A549 (cell line): ENCODE data around the gene APOA1. TPM values are rescaled to one million over a fixed set of nuclear protein-coding genes. Genes with fewer than 3 reads are reported as not detected.

Experiments
- ATAC-seq, 2 experiments: fragments of 200-7000 bp in 1 of 2; fragments of >200 bp in 1 of 2; cut with Nextera tagmentation in 1 of 2; cut with Tn5 transposase in 1 of 2; 3 replicates each; pipeline versions ENCODE4 v1.8.0 to v1.9.1; 2018 to 2020; ENCODE audit warnings: mild to moderate bottlenecking in 1 of 2, moderate library complexity in 1 of 2
- CTCF ChIA-PET: fragments of 300-600 bp; sonication (Branson Sonifier 250); formaldehyde crosslinking; extraction: SDS; loops from one replicate; lab custom pipeline; 2021; ENCODE audit warnings: antibody characterized with exemption, inconsistent platforms; lab: Yijun Ruan, JAX
- POLR2A ChIA-PET: fragments of 350-600 bp; formaldehyde crosslinking; extraction: SDS; loops from one replicate; lab custom pipeline; 2021; ENCODE audit warnings: antibody characterized with exemption, inconsistent platforms; lab: Yijun Ruan, JAX
- DNase-seq, 2 experiments: peaks; one replicate each; pipeline versions ENCODE4 v3.0.0 to v3.0.0-alpha.2; 2011 to 2016; ENCODE audit warnings: low read depth in 1 of 2, low spot score in 1 of 2
- FAIRE-seq: peaks from 2 replicates; lab custom pipeline; 2011; peaks lifted over from hg19 to GRCh38; lab: Jason Lieb, UNC
- H3K27ac ChIP-seq, 2 experiments: fragments of >200 bp; sonication (Bioruptor Twin); formaldehyde crosslinking; 3 replicates each; pipeline ENCODE4 v1.5.1; 2016 to 2017
- H3K4me1 ChIP-seq: fragments of >200 bp; sonication (Bioruptor Twin); formaldehyde crosslinking; 3 replicates; pipeline ENCODE4 v1.6.1; 2016
- H3K4me2 ChIP-seq: fragments of >200 bp; sonication (Bioruptor Twin); formaldehyde crosslinking; 3 replicates; pipeline ENCODE4 v1.6.1; 2016
- H3K4me3 ChIP-seq: fragments of >200 bp; sonication (Bioruptor Twin); formaldehyde crosslinking; 3 replicates; pipeline ENCODE4 v1.5.1; 2016
- H3K9me3 ChIP-seq: fragments of >200 bp; sonication (Bioruptor Twin); formaldehyde crosslinking; 3 replicates; pipeline ENCODE4 v1.6.1; 2016
- CBX2 ChIP-seq: fragments of 200-600 bp; sonication (generic); IDR thresholded peaks from 2 replicates; pipeline ENCODE4 v1.6.1; 2016; ENCODE audit warnings: low read depth, mild to moderate bottlenecking, borderline replicate concordance
- CHD4 ChIP-seq: fragments of 200-600 bp; sonication (generic); IDR thresholded peaks from 2 replicates; pipeline ENCODE4 v1.6.1; 2016; ENCODE audit warnings: antibody characterized with exemption, mild to moderate bottlenecking, borderline replicate concordance
- EP300 ChIP-seq, 2 experiments: fragments of >200 bp; sonication (Bioruptor Twin); formaldehyde crosslinking; IDR thresholded peaks; 2 replicates in 1 of 2; 3 replicates in 1 of 2; pipeline ENCODE4 v1.6.1; 2016 to 2017
- ESRRA ChIP-seq: fragments of 150-350 bp; IDR thresholded peaks from 2 replicates; pipeline ENCODE4 v1.6.1; 2014; ENCODE audit warnings: mild to moderate bottlenecking, low read length, borderline replicate concordance
- FOSB ChIP-seq: fragments of 250-450 bp; sonication (Bioruptor Pico); IDR thresholded peaks from 2 replicates; pipeline ENCODE4 v1.5.0; 2020; ENCODE audit warnings: mild to moderate bottlenecking, moderate library complexity
- FOXS1 ChIP-seq: fragments of 250-450 bp; sonication (Bioruptor Pico); IDR thresholded peaks from 2 replicates; pipeline ENCODE4 v1.5.0; 2020; ENCODE audit warnings: mild to moderate bottlenecking, moderate library complexity
- HES2 ChIP-seq: fragments of >200 bp; sonication (Bioruptor Twin); formaldehyde crosslinking; IDR thresholded peaks from 2 replicates; pipeline ENCODE4 v1.6.1; 2016
- HEYL ChIP-seq: fragments of 250-450 bp; sonication (Bioruptor Pico); IDR thresholded peaks from 2 replicates; pipeline ENCODE4 v1.8.0; 2021; ENCODE audit warnings: mild to moderate bottlenecking, moderate library complexity
- HOXB5 ChIP-seq: fragments of 250-450 bp; sonication (Bioruptor Pico); IDR thresholded peaks from 2 replicates; pipeline ENCODE4 v1.5.0; 2020; ENCODE audit warnings: mild to moderate bottlenecking, moderate library complexity
- MAFK ChIP-seq: fragments of 450-650 bp; IDR thresholded peaks from 2 replicates; pipeline ENCODE4 v1.6.1; 2014; ENCODE audit not compliant: partially characterized antibody
- PBX3 ChIP-seq: IDR thresholded peaks from 2 replicates; pipeline ENCODE4 v1.6.1; 2012
- RNF2 ChIP-seq: fragments of 200-600 bp; sonication (generic); IDR thresholded peaks from 2 replicates; pipeline ENCODE4 v1.6.1; 2016; ENCODE audit warnings: low read depth, mild to moderate bottlenecking, antibody characterized with exemption, moderate library complexity, borderline replicate concordance
- TFCP2L1 ChIP-seq: fragments of 250-450 bp; sonication (Bioruptor Pico); IDR thresholded peaks from 2 replicates; pipeline ENCODE4 v1.5.0; 2021; ENCODE audit warnings: mild to moderate bottlenecking
- TP53 ChIP-seq: fragments of 250-450 bp; sonication (Bioruptor Pico); IDR thresholded peaks from 2 replicates; pipeline ENCODE4 v1.5.0; 2021; ENCODE audit warnings: mild to moderate bottlenecking, moderate library complexity
- USF2 ChIP-seq: fragments of 450-650 bp; IDR thresholded peaks from 2 replicates; pipeline ENCODE4 v1.6.1; 2014; ENCODE audit warnings: antibody characterized with exemption
- ZC3H11A ChIP-seq: fragments of 450-650 bp; IDR thresholded peaks from 2 replicates; pipeline ENCODE4 v1.6.1; 2014; ENCODE audit warnings: antibody characterized with exemption, mild to moderate bottlenecking
- WGBS: methylation state at CpG from one replicate; pipeline ENCODE4 v1.1.6; 2017; ENCODE audit errors: missing lambda C conversion rate; 5-methylcytosine and 5-hydroxymethylcytosine counted together
- polyA plus RNA-seq, 4 experiments: library from polyadenylated mRNA; depleted of rRNA in 3 of 4; stranded (reverse); fragments of >200 nt; fragmentation: RNase III in 1 of 4; extraction: RNeasy Plus Mini Kit Qiagen cat#74134 plus additional on column Dnase treatment in 1 of 4; gene quantifications; 2 replicates in 3 of 4; 3 replicates in 1 of 4; pipeline ENCODE4 v1.2.3, GENCODE V29; 2011 to 2017

APOA1 gene
- polyA plus RNA-seq, 2 of the 4 experiments (the other 2 are of a cell fraction), result 0.23 TPM; not detected in 1

DNA sequence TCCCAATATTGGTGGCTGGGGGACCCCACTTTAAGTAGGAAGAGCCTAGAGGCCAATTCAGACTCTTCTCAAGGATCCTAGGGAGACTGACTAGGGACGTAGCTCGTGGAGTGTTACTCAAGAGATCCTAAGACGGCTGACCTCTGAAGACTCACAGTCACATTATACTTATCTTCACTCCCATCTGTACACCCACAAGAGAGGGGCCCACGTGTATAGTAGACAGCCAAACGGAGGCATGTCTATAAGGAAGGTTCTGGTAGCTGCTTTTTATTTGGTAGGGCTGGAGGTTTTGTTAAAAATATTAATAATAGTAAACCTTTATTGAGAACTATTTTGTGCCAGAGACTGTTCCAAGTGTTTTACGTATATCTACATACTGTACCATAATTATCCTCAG lies 22.9 kb upstream of the APOA1 start:
- FAIRE-seq, result no peak
- ChIA-PET POLR2A (no interaction called here), CTCF (interaction anchor here (1.0 to 1.4 kb wide), 3 partner anchors 23 to 69 kb away, joined by 4 to 5 read pairs (median 4); partner anchors contain the start of gene APOA5)
- Histone ChIP-seq H3K4me2 (no peak overlapping the region), H3K9me3 (no peaks in the 10 kb centered on the region), H3K27ac (no peak overlapping the region), H3K4me3 (no peak overlapping the region), H3K4me1 (no peaks in the 10 kb centered on the region)
- no peak for DNase-seq
- ATAC-seq, result no peak
- WGBS, result 93% methylated on average over 6 of the region's 6 CpGs
- TF ChIP-seq RNF2, result no peak

DNA sequence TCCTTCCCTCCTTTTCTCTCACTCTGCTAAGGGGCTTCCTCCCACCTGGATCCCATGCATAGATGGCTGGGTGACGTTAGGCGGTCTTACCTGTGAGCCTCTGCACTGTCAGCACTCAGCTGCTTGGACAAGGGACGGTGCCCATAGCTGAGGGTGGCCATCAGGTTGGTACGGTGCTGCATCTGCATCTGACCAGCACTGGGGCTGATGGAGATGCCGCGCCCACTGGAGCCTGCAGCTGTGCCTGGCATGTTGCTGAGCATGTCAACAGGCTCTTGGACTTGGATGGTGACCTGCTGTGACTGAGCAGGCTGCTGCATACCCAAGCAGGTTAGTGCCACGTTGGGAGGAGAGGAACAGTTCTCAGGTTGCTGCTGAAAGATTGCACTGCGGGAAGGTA lies 21.8 kb upstream of the APOA1 start:
- ATAC-seq, result no peak; a peak in 1 of 6 replicates
- POLR2A ChIA-PET, result no interaction called here

DNA sequence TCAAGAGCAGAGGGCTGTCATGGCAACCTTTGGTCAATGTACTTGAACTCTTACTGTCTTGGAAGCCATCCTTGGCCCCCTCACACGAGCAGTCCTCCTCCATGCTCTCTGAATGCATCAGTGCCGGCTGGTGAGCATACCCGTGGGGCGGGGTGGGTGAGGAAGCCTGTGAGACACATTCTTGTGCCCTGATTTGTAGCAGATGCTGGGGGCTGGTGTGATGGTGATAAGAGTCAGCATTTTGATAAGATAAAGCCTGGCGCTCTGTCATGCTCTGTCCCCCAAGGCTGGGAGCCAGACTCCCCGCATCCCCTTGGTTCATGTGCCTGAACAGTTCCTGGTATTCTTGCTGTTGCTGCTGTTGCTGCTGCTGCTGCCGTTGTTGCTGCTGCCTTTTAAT lies 20.5 kb upstream of the APOA1 start:
- H3K4me2 ChIP-seq, result no peak overlapping the region
- ATAC-seq (no peak), FAIRE-seq (no peak), DNase-seq (no peak)
- no peaks in the 10 kb centered on the region for H3K9me3 ChIP-seq
- 0 out of 3 replicates have a peak, but pooled peaks cover 4% of the 10 kb centered on the region for H3K4me1 ChIP-seq
- ChIA-PET POLR2A (no interaction called here), CTCF (interaction anchor here (1.2 to 1.4 kb wide), 3 partner anchors 10 to 115 kb away, joined by 3 read pairs; no protein-coding TSS in a partner anchor)
- H3K4me3 ChIP-seq, result no peak overlapping the region
- no peak overlapping the region for H3K27ac ChIP-seq
- TF ChIP-seq TP53 (CRISPR knock-in tag) (no peak), ESRRA (no peak)
- 90% methylated on average over 5 of the region's 7 CpGs for WGBS

More for the DNA sequence above, 21.8 kb upstream of the APOA1 start:
- Histone ChIP-seq H3K9me3 (no peaks in the 10 kb centered on the region), H3K4me3 (no peak overlapping the region), H3K27ac (no peak overlapping the region), H3K4me2 (no peak overlapping the region), H3K4me1 (no peaks in the 10 kb centered on the region)
- no peak for TF ChIP-seq FOXS1 (CRISPR knock-in tag)
- WGBS, result 94% methylated on average over 5 of the region's 8 CpGs
- CTCF ChIA-PET, result interaction anchor here (0.7 to 1.4 kb wide), 4 partner anchors 12 to 116 kb away, joined by 3 to 4 read pairs (median 4); no protein-coding TSS in a partner anchor
- FAIRE-seq, result no peak
- no peak for DNase-seq

DNA sequence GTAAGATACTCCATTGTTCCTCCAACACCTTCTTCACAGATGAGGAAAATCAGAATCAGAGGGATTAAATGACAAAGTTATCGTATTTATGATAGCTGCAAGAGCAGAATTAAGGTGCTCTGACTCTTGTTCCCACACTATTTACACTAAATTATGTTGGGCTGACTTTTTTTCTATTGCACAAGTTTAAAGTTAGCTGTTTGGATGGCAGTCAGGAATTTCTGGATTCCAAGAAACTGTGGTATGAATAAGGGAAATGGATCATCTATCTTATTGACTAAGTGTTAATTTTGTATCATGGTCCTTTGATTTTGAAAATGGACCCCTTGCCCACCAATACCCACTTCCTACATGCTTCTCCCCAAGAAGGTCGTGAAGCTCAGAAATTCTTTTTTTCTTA lies 19.9 kb upstream of the APOA1 start:
- H3K9me3 ChIP-seq, result no peaks in the 10 kb centered on the region
- POLR2A ChIA-PET, result no interaction called here
- ATAC-seq, result no peak
- no peak for TF ChIP-seq HES2
- TF ChIP-seq MAFK, result no peak
- no peak for TF ChIP-seq HEYL (CRISPR knock-in tag)
- TF ChIP-seq CBX2, result no peak
- no peak for TF ChIP-seq USF2
- TF ChIP-seq FOXS1 (CRISPR knock-in tag), result no peak
- TF ChIP-seq EP300 (IDR thresholded peaks at IDR 0.05), result no peak
- no peak for TF ChIP-seq PBX3
- no peak overlapping the region for H3K4me3 ChIP-seq
- CTCF ChIA-PET, result interaction anchor here (1.3 to 1.4 kb wide), 2 partner anchors 23 to 67 kb away, joined by 3 read pairs; no protein-coding TSS in a partner anchor
- H3K4me2 ChIP-seq, result no peak overlapping the region
- 0 out of 3 replicates have a peak, but pooled peaks cover 5% of the 10 kb centered on the region for H3K4me1 ChIP-seq
- DNase-seq, result no peak
- 87% methylated on average over 2 of the region's 2 CpGs for WGBS
- no peak overlapping the region for H3K27ac ChIP-seq
- FAIRE-seq, result no peak

DNA sequence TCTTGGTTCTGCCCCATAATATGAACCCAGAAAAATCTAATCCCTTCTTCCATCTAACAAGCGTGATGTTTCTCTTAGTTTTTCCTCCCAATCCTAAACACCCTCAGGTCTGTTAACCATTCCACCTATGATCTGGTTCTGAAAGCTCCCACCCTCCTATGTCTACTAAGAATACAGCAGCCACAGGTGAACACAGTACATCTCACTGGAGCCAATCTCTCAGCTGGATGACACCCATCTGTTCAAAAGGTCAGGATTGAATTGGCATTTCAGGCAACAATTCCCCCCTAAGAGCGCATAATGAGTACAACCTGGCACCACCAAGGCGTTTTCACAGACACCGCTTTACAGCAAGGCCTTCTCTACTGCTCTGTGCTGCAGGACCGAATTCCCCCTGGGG lies 19.0 kb upstream of the APOA1 start:
- 95% methylated on average over 5 of the region's 5 CpGs for WGBS
- ATAC-seq, result no peak
- 0 out of 3 replicates have a peak, but pooled peaks cover 5% of the 10 kb centered on the region for H3K4me1 ChIP-seq
- TF ChIP-seq FOSB (CRISPR knock-in tag) (no peak), TFCP2L1 (CRISPR knock-in tag) (no peak), CHD4 (no peak), ZC3H11A (no peak), HOXB5 (no peak)
- H3K27ac ChIP-seq, result no peak overlapping the region
- H3K4me2 ChIP-seq, result no peak overlapping the region
- CTCF ChIA-PET, result interaction anchor here (1.4 kb wide), 1 partner anchor 66 kb away, joined by 3 read pairs; no protein-coding TSS in a partner anchor
- no peak for DNase-seq
- no peak for FAIRE-seq
- no peaks in the 10 kb centered on the region for H3K9me3 ChIP-seq
- H3K4me3 ChIP-seq, result no peak overlapping the region
- POLR2A ChIA-PET, result no interaction called here
